ENCODE results near the gene ALG6.

ALG6 gene

DNA sequence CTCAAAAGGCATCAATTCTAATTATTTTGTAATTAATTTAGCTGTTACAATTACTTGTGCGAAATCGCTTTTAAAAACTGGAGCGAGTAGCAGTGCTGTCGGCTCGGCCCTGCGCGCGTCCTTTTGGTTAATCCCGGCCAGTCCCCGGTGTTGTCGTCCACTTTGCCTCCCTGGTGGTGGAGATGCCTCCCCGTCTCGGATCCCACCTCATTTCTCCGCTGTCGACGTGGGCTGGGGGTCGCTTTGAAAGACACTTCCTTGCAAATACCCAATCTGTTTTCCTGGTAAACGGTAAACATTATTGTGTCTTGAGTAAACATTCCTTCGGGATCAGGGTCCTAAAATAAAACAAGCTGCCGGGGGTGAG lies 41.3 kb upstream of the ALG6 start:
- Histone ChIP-seq H3K4me3 (ENCODE audit: low read depth, low read length) (no peak overlapping the region), H3K36me3 (ENCODE audit: control insufficient read depth, insufficient read depth, low read length) (no peaks in the 10 kb centered on the region), H3K9ac (no peak overlapping the region), H3K9me3 (ENCODE audit: control insufficient read depth, low read length) (no peaks in the 10 kb centered on the region), H3K79me2 (no peaks in the 10 kb centered on the region), H3K4me2 (ENCODE audit: low read length) (no peak overlapping the region), H3K27me3 (ENCODE audit: control insufficient read depth, insufficient read depth, low read length) (peaks cover 30% of the 10 kb centered on the region), H2AFZ (no peak overlapping the region), H3K4me1 (no peaks in the 10 kb centered on the region), H3K27ac (no peak overlapping the region)
- TF ChIP-seq, protein P1, sequence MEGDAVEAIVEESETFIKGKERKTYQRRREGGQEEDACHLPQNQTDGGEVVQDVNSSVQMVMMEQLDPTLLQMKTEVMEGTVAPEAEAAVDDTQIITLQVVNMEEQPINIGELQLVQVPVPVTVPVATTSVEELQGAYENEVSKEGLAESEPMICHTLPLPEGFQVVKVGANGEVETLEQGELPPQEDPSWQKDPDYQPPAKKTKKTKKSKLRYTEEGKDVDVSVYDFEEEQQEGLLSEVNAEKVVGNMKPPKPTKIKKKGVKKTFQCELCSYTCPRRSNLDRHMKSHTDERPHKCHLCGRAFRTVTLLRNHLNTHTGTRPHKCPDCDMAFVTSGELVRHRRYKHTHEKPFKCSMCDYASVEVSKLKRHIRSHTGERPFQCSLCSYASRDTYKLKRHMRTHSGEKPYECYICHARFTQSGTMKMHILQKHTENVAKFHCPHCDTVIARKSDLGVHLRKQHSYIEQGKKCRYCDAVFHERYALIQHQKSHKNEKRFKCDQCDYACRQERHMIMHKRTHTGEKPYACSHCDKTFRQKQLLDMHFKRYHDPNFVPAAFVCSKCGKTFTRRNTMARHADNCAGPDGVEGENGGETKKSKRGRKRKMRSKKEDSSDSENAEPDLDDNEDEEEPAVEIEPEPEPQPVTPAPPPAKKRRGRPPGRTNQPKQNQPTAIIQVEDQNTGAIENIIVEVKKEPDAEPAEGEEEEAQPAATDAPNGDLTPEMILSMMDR (IDR thresholded peaks at IDR 0.05) = no peak

- Histone ChIP-seq H3K9ac (no peak overlapping the region), H3K4me3 (ENCODE audit: low read depth, low read length) (no peak overlapping the region), H3K4me2 (ENCODE audit: low read length) (no peak overlapping the region), H3K36me3 (ENCODE audit: control insufficient read depth, insufficient read depth, low read length) (no peaks in the 10 kb centered on the region), H2AFZ (no peak overlapping the region), H3K4me1 (no peaks in the 10 kb centered on the region), H3K27ac (no peak overlapping the region), H3K79me2 (no peaks in the 10 kb centered on the region), H3K27me3 (ENCODE audit: control insufficient read depth, insufficient read depth, low read length) (peaks cover 30% of the 10 kb centered on the region), H3K9me3 (ENCODE audit: control insufficient read depth, low read length) (no peaks in the 10 kb centered on the region)
- TF ChIP-seq, protein P1 (IDR thresholded peaks at IDR 0.05) = no peak
These were observed 40.7 kb upstream of the ALG6 start for GRCh38 chr1:63326473-63327380.

DNA sequence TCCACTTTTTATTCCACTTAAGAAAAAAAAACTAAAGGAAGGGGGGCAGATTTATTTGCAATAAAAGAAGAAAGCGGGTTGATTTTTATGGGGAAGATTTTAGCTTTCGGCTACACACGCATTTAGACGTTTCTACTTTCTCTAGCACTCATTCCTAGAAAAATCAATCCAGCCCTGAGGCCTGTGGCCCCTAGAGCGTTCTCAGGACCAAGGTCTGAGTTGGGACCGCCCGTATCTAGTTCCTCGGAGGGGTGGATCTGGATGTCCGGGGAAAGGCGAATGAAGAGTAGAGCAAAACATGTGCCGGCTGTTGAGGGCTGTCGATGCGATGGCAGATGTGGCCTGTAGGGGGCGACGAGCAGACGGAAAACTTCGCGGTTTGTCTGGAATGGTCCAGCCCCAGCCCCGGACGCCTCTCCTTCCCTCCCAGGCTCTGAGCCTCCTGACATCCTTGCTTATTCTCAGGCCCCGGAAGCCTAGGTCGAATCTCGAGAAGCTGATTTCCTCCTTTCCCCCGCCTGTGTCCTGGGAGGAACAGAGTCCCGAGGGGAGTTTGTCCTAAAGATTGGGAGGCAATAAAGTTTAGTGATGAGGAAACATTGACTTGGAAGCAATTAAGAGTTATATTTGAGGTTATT lies 39.9 kb upstream of the ALG6 start:
- no peaks in the 10 kb centered on the region for H3K36me3 ChIP-seq (ENCODE audit: control insufficient read depth, insufficient read depth, low read length)
- H3K27ac ChIP-seq = no peak overlapping the region
- H2AFZ ChIP-seq = no peak overlapping the region
- H3K9ac ChIP-seq = no peak overlapping the region
- H3K9me3 ChIP-seq (ENCODE audit: control insufficient read depth, low read length) = no peaks in the 10 kb centered on the region
- H3K4me2 ChIP-seq (ENCODE audit: low read length) = no peak overlapping the region
- no peak overlapping the region for H3K4me3 ChIP-seq (ENCODE audit: low read depth, low read length)
- H3K4me1 ChIP-seq = no peaks in the 10 kb centered on the region
- TF ChIP-seq, protein P1 (IDR thresholded peaks at IDR 0.05) = no peak
- H3K27me3 ChIP-seq (ENCODE audit: control insufficient read depth, insufficient read depth, low read length) = peaks cover 27% of the 10 kb centered on the region
- H3K79me2 ChIP-seq = no peaks in the 10 kb centered on the region

DNA sequence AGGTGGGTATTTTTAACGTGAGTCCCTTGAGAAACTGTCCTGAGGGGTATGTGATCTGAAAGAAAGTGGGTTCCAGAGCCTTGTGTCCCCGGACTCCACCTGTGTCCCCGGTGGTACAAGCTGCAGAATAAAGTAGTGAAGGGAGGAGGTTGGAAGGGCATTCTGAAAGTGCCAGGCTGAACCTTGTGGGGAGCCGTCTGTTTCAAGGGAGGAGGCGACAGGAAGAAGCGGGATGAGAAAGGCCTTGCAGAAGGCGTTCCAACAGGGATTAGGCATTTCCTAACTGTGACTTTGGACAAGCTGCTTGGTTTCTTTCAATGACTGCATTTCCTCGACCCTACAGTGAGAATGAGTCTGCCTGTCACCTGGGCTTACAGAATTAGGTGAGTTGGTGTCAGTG lies 39.3 kb upstream of the ALG6 start:
- Histone ChIP-seq H3K79me2 (no peaks in the 10 kb centered on the region), H3K4me3 (ENCODE audit: low read depth, low read length) (no peak overlapping the region), H3K27me3 (ENCODE audit: control insufficient read depth, insufficient read depth, low read length) (peaks cover 27% of the 10 kb centered on the region), H3K27ac (no peak overlapping the region), H3K36me3 (ENCODE audit: control insufficient read depth, insufficient read depth, low read length) (no peaks in the 10 kb centered on the region), H3K9me3 (ENCODE audit: control insufficient read depth, low read length) (no peaks in the 10 kb centered on the region), H3K4me2 (ENCODE audit: low read length) (no peak overlapping the region), H2AFZ (no peak overlapping the region), H3K9ac (no peak overlapping the region), H3K4me1 (no peaks in the 10 kb centered on the region)
- TF ChIP-seq, protein P1 (IDR thresholded peaks at IDR 0.05) = no peak
